Ishikawa (cell line): Measurements from ENCODE around the gene DGKA.
A peak's percentile ranks its signal among the peaks of the same experiment; 100 is the strongest.

Experiments
- CEBPB ChIP-seq: IDR thresholded peaks from 2 replicates; pipeline ENCODE4 v1.6.1; 2012
- CREB1 ChIP-seq: IDR thresholded peaks from 2 replicates; pipeline ENCODE4 v1.6.1; 2012; ENCODE audit warnings: low read depth
- EGR1 ChIP-seq: IDR thresholded peaks from 2 replicates; pipeline ENCODE4 v1.6.1; 2012
- EP300 ChIP-seq: IDR thresholded peaks from 2 replicates; pipeline ENCODE4 v1.6.1; 2012; ENCODE audit warnings: borderline replicate concordance
- FOXM1 ChIP-seq: IDR thresholded peaks from 2 replicates; pipeline ENCODE4 v1.6.1; 2012; ENCODE audit warnings: low read depth, borderline replicate concordance
- NFIC ChIP-seq: IDR thresholded peaks from 2 replicates; pipeline ENCODE4 v1.6.1; 2012
- RAD21 ChIP-seq: IDR thresholded peaks from 2 replicates; pipeline ENCODE4 v1.6.1; 2012; ENCODE audit warnings: low read depth
- TAF1 ChIP-seq: IDR thresholded peaks from 2 replicates; pipeline ENCODE4 v1.6.1; 2012; ENCODE audit warnings: low read depth, mild to moderate bottlenecking
- TCF12 ChIP-seq: IDR thresholded peaks from 2 replicates; pipeline ENCODE4 v1.6.1; 2012; ENCODE audit warnings: low read depth
- TEAD4 ChIP-seq: IDR thresholded peaks from 2 replicates; pipeline ENCODE4 v1.6.1; 2012
- YY1 ChIP-seq: IDR thresholded peaks from 2 replicates; pipeline ENCODE4 v1.6.1; 2012; ENCODE audit warnings: low read depth
- ZBTB7A ChIP-seq: IDR thresholded peaks from 2 replicates; pipeline ENCODE4 v1.6.1; 2012; ENCODE audit warnings: low read depth
- TF ChIP-seq, protein P1 (sequence below): IDR thresholded peaks from 2 replicates; pipeline ENCODE4 v1.6.1; 2012; ENCODE audit warnings: low read depth, mild to moderate bottlenecking
- TF ChIP-seq, protein P2 (sequence below): IDR thresholded peaks from 2 replicates; pipeline ENCODE4 v1.6.1; 2012
- TF ChIP-seq, protein P3 (sequence below): IDR thresholded peaks from 2 replicates; pipeline ENCODE4 v1.6.1; 2012

Gene DGKA

GRCh38 chr12:55930771-55931316 lies at the start of gene DGKA:
DGKA (plus strand) TSS chr12:55931162; CDS start chr12:55936504, 5,342 bp downstream.
- TF ChIP-seq EP300 (no peak), FOXM1 (no peak), CREB1 (no peak), RAD21 (peak; percentile 64), YY1 (no peak), ZBTB7A (no peak), NFIC (no peak), TAF1 (no peak), EGR1 (no peak)
- TF ChIP-seq, protein P1, sequence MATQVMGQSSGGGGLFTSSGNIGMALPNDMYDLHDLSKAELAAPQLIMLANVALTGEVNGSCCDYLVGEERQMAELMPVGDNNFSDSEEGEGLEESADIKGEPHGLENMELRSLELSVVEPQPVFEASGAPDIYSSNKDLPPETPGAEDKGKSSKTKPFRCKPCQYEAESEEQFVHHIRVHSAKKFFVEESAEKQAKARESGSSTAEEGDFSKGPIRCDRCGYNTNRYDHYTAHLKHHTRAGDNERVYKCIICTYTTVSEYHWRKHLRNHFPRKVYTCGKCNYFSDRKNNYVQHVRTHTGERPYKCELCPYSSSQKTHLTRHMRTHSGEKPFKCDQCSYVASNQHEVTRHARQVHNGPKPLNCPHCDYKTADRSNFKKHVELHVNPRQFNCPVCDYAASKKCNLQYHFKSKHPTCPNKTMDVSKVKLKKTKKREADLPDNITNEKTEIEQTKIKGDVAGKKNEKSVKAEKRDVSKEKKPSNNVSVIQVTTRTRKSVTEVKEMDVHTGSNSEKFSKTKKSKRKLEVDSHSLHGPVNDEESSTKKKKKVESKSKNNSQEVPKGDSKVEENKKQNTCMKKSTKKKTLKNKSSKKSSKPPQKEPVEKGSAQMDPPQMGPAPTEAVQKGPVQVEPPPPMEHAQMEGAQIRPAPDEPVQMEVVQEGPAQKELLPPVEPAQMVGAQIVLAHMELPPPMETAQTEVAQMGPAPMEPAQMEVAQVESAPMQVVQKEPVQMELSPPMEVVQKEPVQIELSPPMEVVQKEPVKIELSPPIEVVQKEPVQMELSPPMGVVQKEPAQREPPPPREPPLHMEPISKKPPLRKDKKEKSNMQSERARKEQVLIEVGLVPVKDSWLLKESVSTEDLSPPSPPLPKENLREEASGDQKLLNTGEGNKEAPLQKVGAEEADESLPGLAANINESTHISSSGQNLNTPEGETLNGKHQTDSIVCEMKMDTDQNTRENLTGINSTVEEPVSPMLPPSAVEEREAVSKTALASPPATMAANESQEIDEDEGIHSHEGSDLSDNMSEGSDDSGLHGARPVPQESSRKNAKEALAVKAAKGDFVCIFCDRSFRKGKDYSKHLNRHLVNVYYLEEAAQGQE = no peak
- TF ChIP-seq, protein P2, sequence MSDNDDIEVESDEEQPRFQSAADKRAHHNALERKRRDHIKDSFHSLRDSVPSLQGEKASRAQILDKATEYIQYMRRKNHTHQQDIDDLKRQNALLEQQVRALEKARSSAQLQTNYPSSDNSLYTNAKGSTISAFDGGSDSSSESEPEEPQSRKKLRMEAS = 0 out of 2 replicates have a peak, but pooled peaks have one; percentile 5

DNA sequence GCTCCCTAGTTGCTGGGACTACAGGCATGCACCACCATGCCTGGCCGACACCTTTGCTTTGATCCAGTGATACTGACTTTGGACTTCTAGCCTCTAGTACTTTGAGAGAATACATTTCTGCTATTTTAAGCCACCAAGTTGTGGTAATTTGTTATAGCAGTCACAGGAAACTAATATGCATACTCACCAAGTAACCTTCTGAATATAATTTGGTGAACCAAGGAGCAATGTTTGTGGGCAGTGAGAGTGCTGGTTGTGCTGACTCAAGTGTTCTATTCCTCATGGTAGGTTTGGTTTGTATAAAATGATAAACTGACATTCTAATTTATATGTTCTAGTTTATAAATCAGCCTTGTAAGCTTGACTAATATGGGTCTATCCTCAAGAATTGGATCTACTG lies 45.8 kb upstream of the DGKA start:
- TF ChIP-seq TAF1 = no peak
- no peak for TF ChIP-seq EP300
- TF ChIP-seq ZBTB7A = no peak
- no peak for TF ChIP-seq CREB1
- no peak for TF ChIP-seq RAD21
- no peak for TF ChIP-seq TCF12
- TF ChIP-seq, protein P2 = no peak
- TF ChIP-seq, protein P1 = no peak
- TF ChIP-seq, protein P3, sequence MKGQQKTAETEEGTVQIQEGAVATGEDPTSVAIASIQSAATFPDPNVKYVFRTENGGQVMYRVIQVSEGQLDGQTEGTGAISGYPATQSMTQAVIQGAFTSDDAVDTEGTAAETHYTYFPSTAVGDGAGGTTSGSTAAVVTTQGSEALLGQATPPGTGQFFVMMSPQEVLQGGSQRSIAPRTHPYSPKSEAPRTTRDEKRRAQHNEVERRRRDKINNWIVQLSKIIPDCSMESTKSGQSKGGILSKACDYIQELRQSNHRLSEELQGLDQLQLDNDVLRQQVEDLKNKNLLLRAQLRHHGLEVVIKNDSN = no peak
- no peak for TF ChIP-seq CEBPB
- no peak for TF ChIP-seq YY1
- no peak for TF ChIP-seq FOXM1
- TF ChIP-seq EGR1 = no peak
- no peak for TF ChIP-seq TEAD4
- TF ChIP-seq NFIC = no peak

DNA sequence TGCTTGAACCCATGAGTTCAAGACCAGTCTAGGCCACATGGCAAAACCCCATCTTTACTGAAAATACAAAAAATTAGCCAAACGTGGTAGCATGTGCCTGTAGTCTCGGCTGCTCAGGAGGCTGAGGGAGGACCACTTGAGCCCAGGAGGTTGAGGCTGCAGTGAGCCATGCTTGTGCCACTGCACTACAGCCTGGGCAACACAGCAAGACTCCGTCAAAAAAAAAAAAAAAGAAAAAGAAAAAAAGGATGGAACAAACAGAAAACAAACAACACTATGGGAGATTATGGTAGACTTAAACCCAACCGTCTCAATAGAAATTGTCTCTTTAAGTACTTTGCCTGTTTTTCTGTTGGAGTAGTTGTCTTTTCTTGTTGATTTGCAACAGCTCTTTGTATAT lies 39.7 kb upstream of the DGKA start:
- TF ChIP-seq CEBPB = no peak
- TF ChIP-seq FOXM1 = no peak
- no peak for TF ChIP-seq CREB1
- TF ChIP-seq NFIC = no peak
- TF ChIP-seq, protein P2 = no peak
- no peak for TF ChIP-seq YY1
- TF ChIP-seq TCF12 = no peak
- TF ChIP-seq, protein P1 = no peak
- TF ChIP-seq EGR1 = no peak
- TF ChIP-seq, protein P3 = no peak
- TF ChIP-seq TEAD4 = no peak

DNA sequence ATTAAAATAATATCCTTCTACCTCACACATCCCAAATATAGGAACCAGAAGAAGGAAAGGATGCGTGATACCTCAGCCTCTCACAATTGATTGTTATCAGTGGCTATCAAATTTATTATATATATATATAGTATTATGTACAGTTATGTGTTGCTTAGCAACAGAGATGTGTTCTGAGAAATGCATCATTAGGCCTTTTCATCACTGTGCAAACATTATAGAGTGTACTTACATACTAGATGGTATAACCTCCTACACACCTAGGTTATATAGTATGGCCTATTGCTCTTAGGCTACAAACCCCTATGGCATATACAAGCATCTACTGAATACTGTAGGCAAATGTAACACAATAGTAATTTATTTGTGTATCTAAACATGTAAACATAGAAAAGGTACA lies 37.2 kb upstream of the DGKA start:
- no peak for TF ChIP-seq EGR1
- no peak for TF ChIP-seq TAF1
- TF ChIP-seq, protein P2 = no peak
- no peak for TF ChIP-seq TEAD4
- TF ChIP-seq, protein P3 = no peak
- no peak for TF ChIP-seq RAD21
